Smooth muscle cell (in vitro differentiated cells): ENCODE measurements around the gene DLGAP5. TPM values are rescaled to one million over a fixed set of nuclear protein-coding genes. Genes with fewer than 3 reads are reported as not detected.

ENCODE experiments used
- DNase-seq: peaks from one replicate; lab custom pipeline; 2025; ENCODE audit not compliant: unreplicated experiment; lab: John Stamatoyannopoulos, UW
- H2AFZ ChIP-seq: fragments of 200-600 bp; sonication (generic); 2 replicates; pipeline ENCODE4 v1.6.0; 2016; ENCODE audit warnings: antibody characterized with exemption, low read depth, mild to moderate bottlenecking
- H3F3A ChIP-seq: fragments of 200-600 bp; sonication (generic); 2 replicates; pipeline ENCODE4 v1.6.0; 2017; ENCODE audit warnings: antibody characterized with exemption, low read depth
- H3K27ac ChIP-seq: fragments of 200-600 bp; sonication (generic); 2 replicates; pipeline ENCODE4 v1.5.1; 2016; ENCODE audit warnings: low read depth, mild to moderate bottlenecking
- H3K27me3 ChIP-seq: fragments of 200-600 bp; sonication (generic); 2 replicates; pipeline ENCODE4 v1.6.1; 2016; ENCODE audit warnings: low read depth, mild to moderate bottlenecking
- H3K36me3 ChIP-seq: fragments of 200-600 bp; sonication (generic); 2 replicates; pipeline ENCODE4 v1.5.1; 2016; ENCODE audit warnings: low read depth
- H3K4me1 ChIP-seq: fragments of 200-600 bp; sonication (generic); 2 replicates; pipeline ENCODE4 v1.5.1; 2016; ENCODE audit warnings: low read depth
- H3K4me2 ChIP-seq: fragments of 200-600 bp; sonication (generic); 2 replicates; pipeline ENCODE4 v1.6.0; 2016; ENCODE audit warnings: mild to moderate bottlenecking
- H3K4me3 ChIP-seq: fragments of 200-600 bp; sonication (generic); 2 replicates; pipeline ENCODE4 v1.5.1; 2016; ENCODE audit warnings: mild to moderate bottlenecking
- H3K79me2 ChIP-seq: fragments of 200-600 bp; sonication (generic); 2 replicates; pipeline ENCODE4 v1.6.0; 2016; ENCODE audit warnings: low read depth, mild to moderate bottlenecking
- H3K9ac ChIP-seq: fragments of 200-600 bp; sonication (generic); 2 replicates; pipeline ENCODE4 v1.6.0; 2016; ENCODE audit warnings: low read depth
- H3K9me3 ChIP-seq: fragments of 200-600 bp; sonication (generic); replicated peaks from 2 replicates; pipeline ENCODE4 v1.5.1; 2016; ENCODE audit warnings: low read depth
- H4K20me1 ChIP-seq: fragments of 200-600 bp; sonication (generic); 2 replicates; pipeline ENCODE4 v1.6.0; 2016; ENCODE audit warnings: low read depth
- CTCF ChIP-seq: fragments of 200-600 bp; sonication (generic); IDR thresholded peaks from 2 replicates; pipeline ENCODE4 v1.5.1; 2017; ENCODE audit warnings: borderline replicate concordance, mild to moderate bottlenecking, antibody characterized with exemption; ENCODE audit not compliant: insufficient read depth, poor library complexity, severe bottlenecking
- whole genome bisulfite sequencing: methylation state at CpG from one replicate; pipeline ENCODE4 v1.1.7; 2016; ENCODE audit warnings: low lambda C conversion rate; 5-methylcytosine and 5-hydroxymethylcytosine counted together
- polyA plus RNA-seq: library from polyadenylated mRNA; unstranded; fragments of >200 nt; fragmentation: Nextera tagmentation; extraction: Ambion mirVana; gene quantifications from 2 replicates; pipeline ENCODE4 v1.2.1, GENCODE V29; 2016
- total RNA-seq: library from RNA; depleted of rRNA; stranded (reverse); fragments of >200 nt; gene quantifications from 2 replicates; pipeline ENCODE4 v1.2.3, GENCODE V29; 2014

Gene DLGAP5
- total and polyA plus RNA-seq, 2 experiments from 2014 or later = 7.5 to 8.0 TPM

DNA sequence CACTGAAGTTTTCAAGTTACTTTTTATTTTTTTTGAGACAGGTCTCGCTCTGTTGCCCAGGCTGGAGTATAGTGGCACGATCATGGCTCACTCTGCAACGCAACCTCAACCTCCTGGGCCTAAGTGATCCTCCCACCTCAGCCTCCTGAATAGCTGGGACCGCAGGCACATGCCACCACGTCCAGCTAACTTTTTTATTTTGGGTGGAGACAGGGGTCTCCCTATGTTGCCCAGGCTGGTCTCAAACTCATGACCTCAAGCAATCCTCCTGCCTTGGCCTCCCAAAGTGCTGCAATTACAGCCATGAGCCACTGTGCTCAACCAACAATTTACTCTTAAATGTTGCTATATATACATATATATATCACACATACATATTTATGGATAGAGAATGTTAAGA, 89.7 kb downstream of the DLGAP5 start:
- Histone ChIP-seq H4K20me1 (no peaks in the 10 kb centered on the region), H3K9me3 (no peaks in the 10 kb centered on the region), H3K4me1 (peaks cover 24% of the 10 kb centered on the region), H3F3A (peaks cover 28% of the 10 kb centered on the region), H3K27ac (peak overlapping the region; percentile 98), H3K4me3 (no peak overlapping the region), H3K36me3 (no peaks in the 10 kb centered on the region), H2AFZ (no peak overlapping the region), H3K4me2 (peak overlapping the region; percentile 67), H3K79me2 (no peaks in the 10 kb centered on the region), H3K9ac (no peak overlapping the region), H3K27me3 (no peaks in the 10 kb centered on the region)
- 95% methylated on average over 5 of the region's 5 CpGs for WGBS
- no peak for DNase-seq
- no peak for TF ChIP-seq CTCF

- Histone ChIP-seq H3K4me1 (peaks cover 24% of the 10 kb centered on the region), H2AFZ (peak overlapping the region; percentile 38), H3K27ac (peak overlapping the region; percentile 27)
Measured at GRCh38 chr14:55099756-55100155, 91.6 kb downstream of the DLGAP5 start.

DNA sequence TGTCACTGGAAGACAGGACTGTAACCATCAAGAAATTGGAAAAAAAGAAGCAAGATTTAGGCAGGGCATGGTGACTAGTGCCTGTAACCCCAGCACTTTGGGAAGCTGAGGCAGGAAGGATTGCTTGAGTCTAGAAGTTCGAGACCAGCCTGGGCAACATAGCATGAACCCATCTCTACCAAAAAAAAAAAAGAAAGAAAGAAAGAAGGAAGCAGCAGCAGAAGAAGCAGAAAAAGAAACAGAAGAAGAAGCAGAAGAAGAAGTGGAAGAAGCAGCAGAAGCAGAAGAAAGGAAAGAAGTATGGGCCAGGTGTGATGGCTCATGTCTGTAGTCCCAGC, 92.9 kb downstream of the DLGAP5 start:
- TF ChIP-seq CTCF = no peak
- no peak overlapping the region for H3K4me3 ChIP-seq
- peak overlapping the region; percentile 45 for H3K27ac ChIP-seq
- H2AFZ ChIP-seq = no peak overlapping the region
- no peaks in the 10 kb centered on the region for H3K79me2 ChIP-seq
- no peaks in the 10 kb centered on the region for H3K36me3 ChIP-seq
- peaks cover 19% of the 10 kb centered on the region for H3K4me1 ChIP-seq
- no peaks in the 10 kb centered on the region for H3K9me3 ChIP-seq
- WGBS = 100% methylated on average over 1 of the region's 1 CpG
- no peaks in the 10 kb centered on the region for H4K20me1 ChIP-seq
- DNase-seq = no peak
- H3K9ac ChIP-seq = no peak overlapping the region
- H3F3A ChIP-seq = peaks cover 16% of the 10 kb centered on the region
- H3K27me3 ChIP-seq = no peaks in the 10 kb centered on the region
- no peak overlapping the region for H3K4me2 ChIP-seq

More at GRCh38 chr14:55099756-55100155, 91.6 kb downstream of the DLGAP5 start:
- Histone ChIP-seq H3F3A (peaks cover 28% of the 10 kb centered on the region), H3K27me3 (no peaks in the 10 kb centered on the region), H3K36me3 (no peaks in the 10 kb centered on the region), H4K20me1 (no peaks in the 10 kb centered on the region), H3K9me3 (no peaks in the 10 kb centered on the region), H3K4me3 (no peak overlapping the region), H3K79me2 (no peaks in the 10 kb centered on the region), H3K9ac (no peak overlapping the region), H3K4me2 (no peak overlapping the region)
- TF ChIP-seq CTCF = no peak
- no peak for DNase-seq
- 76% methylated on average over 2 of the region's 2 CpGs for WGBS

Other genes starting within 250 kb of the DLGAP5 start
- 9.4 and 14.6 TPM in 2 replicates for gene WDHD1, start 164.5 kb downstream of the DLGAP5 start, total RNA-seq
- 5.3 and 5.7 TPM in 2 replicates for gene WDHD1, start 164.5 kb downstream of the DLGAP5 start, polyA plus RNA-seq
- 19.6 and 22.2 TPM in 2 replicates for gene SOCS4, start 164.3 kb downstream of the DLGAP5 start, total RNA-seq
- gene SOCS4, start 164.3 kb downstream of the DLGAP5 start, polyA plus RNA-seq = 3.8 and 4.8 TPM in 2 replicates
- gene MAPK1IP1L, start 139.9 kb downstream of the DLGAP5 start, total RNA-seq = 109 and 176 TPM in 2 replicates
- gene MAPK1IP1L, start 139.9 kb downstream of the DLGAP5 start, polyA plus RNA-seq = 89.0 and 89.7 TPM in 2 replicates
- gene LGALS3, start 62.3 kb downstream of the DLGAP5 start, total RNA-seq = 166 and 170 TPM in 2 replicates
- gene LGALS3, start 62.3 kb downstream of the DLGAP5 start, polyA plus RNA-seq = 201 and 234 TPM in 2 replicates
- gene FBXO34, start 79.8 kb upstream of the DLGAP5 start, total RNA-seq = 23.9 TPM in 2 replicates
- 17.4 and 21.5 TPM in 2 replicates for gene FBXO34, start 79.8 kb upstream of the DLGAP5 start, polyA plus RNA-seq
- gene ATG14, start 220.2 kb upstream of the DLGAP5 start, total RNA-seq = 11.6 and 14.0 TPM in 2 replicates
- 3.2 and 3.7 TPM in 2 replicates for gene ATG14, start 220.2 kb upstream of the DLGAP5 start, polyA plus RNA-seq
- gene TBPL2, start 249.0 kb upstream of the DLGAP5 start, total RNA-seq = not detected in 2 replicates
- not detected in 2 replicates for gene TBPL2, start 249.0 kb upstream of the DLGAP5 start, polyA plus RNA-seq